Measurements from ENCODE around the gene KRT37. TPM values are rescaled to one million over a fixed set of nuclear protein-coding genes. Genes with fewer than 3 reads are reported as not detected.

The KRT37 gene
- total RNA-seq, 1 donor from 2014 or later: not detected

- H3K9me3 Mint-ChIP-seq (ENCODE audit: low read depth): peaks cover 11% of the 10 kb centered on the region
- H3K4me3 Mint-ChIP-seq (ENCODE audit: unreplicated experiment): no peak overlapping the region
- no peak for TF ChIP-seq CTCF (IDR thresholded peaks at IDR 0.05)
- peaks cover 10% of the 10 kb centered on the region for H3K27me3 Mint-ChIP-seq (ENCODE audit: low read depth)
- no peak for DNase-seq (ENCODE audit: low spot score)
- H3K27ac Mint-ChIP-seq (ENCODE audit: unreplicated experiment): no peak overlapping the region
- H3K4me1 Mint-ChIP-seq (ENCODE audit: low read depth): peaks cover 13% of the 10 kb centered on the region
- no peaks in the 10 kb centered on the region for H3K36me3 Mint-ChIP-seq (ENCODE audit: low read depth)
Observed at GRCh38 chr17:41464173-41464572, 39.8 kb upstream of the KRT37 start.

- H3K27ac Mint-ChIP-seq (ENCODE audit: unreplicated experiment): no peak overlapping the region
- no peak overlapping the region for H3K4me3 Mint-ChIP-seq (ENCODE audit: unreplicated experiment)
- H3K9me3 Mint-ChIP-seq (ENCODE audit: low read depth): peaks cover 11% of the 10 kb centered on the region
- H3K4me1 Mint-ChIP-seq (ENCODE audit: low read depth): peaks cover 13% of the 10 kb centered on the region
- H3K36me3 Mint-ChIP-seq (ENCODE audit: low read depth): no peaks in the 10 kb centered on the region
- TF ChIP-seq CTCF (IDR thresholded peaks at IDR 0.05): no peak
- peaks cover 10% of the 10 kb centered on the region for H3K27me3 Mint-ChIP-seq (ENCODE audit: low read depth)
- no peak for DNase-seq (ENCODE audit: low spot score)
Observed at GRCh38 chr17:41463746-41464145, 39.4 kb upstream of the KRT37 start.

GRCh38 chr17:41462705-41463104, 38.3 kb upstream of the KRT37 start:
- DNase-seq (ENCODE audit: low spot score): no peak
- no peak overlapping the region for H3K4me3 Mint-ChIP-seq (ENCODE audit: unreplicated experiment)
- peaks cover 2% of the 10 kb centered on the region for H3K9me3 Mint-ChIP-seq (ENCODE audit: low read depth)
- H3K36me3 Mint-ChIP-seq (ENCODE audit: low read depth): no peaks in the 10 kb centered on the region
- TF ChIP-seq CTCF (IDR thresholded peaks at IDR 0.05): no peak
- no peak overlapping the region for H3K27ac Mint-ChIP-seq (ENCODE audit: unreplicated experiment)
- H3K4me1 Mint-ChIP-seq (ENCODE audit: low read depth): peaks cover 12% of the 10 kb centered on the region
- H3K27me3 Mint-ChIP-seq (ENCODE audit: low read depth): peaks cover 17% of the 10 kb centered on the region

- no peak for DNase-seq (ENCODE audit: low spot score)
- Mint-ChIP-seq H3K27me3 (ENCODE audit: low read depth) (peaks cover 40% of the 10 kb centered on the region), H3K36me3 (ENCODE audit: low read depth) (no peaks in the 10 kb centered on the region), H3K27ac (ENCODE audit: unreplicated experiment) (no peak overlapping the region), H3K9me3 (ENCODE audit: low read depth) (no peaks in the 10 kb centered on the region), H3K4me1 (ENCODE audit: low read depth) (no peaks in the 10 kb centered on the region), H3K4me3 (ENCODE audit: unreplicated experiment) (no peak overlapping the region)
- no peak for TF ChIP-seq CTCF (IDR thresholded peaks at IDR 0.05)
Observed at GRCh38 chr17:41457676-41458075, 33.3 kb upstream of the KRT37 start.

GRCh38 chr17:41456204-41456603, 31.8 kb upstream of the KRT37 start:
- peak; percentile 40 for TF ChIP-seq CTCF (IDR thresholded peaks at IDR 0.05)
- H3K4me1 Mint-ChIP-seq (ENCODE audit: low read depth): peaks cover 1% of the 10 kb centered on the region
- no peak for DNase-seq (ENCODE audit: low spot score)
- H3K36me3 Mint-ChIP-seq (ENCODE audit: low read depth): peaks cover under 1% of the 10 kb centered on the region
- H3K27ac Mint-ChIP-seq (ENCODE audit: unreplicated experiment): no peak overlapping the region
- H3K4me3 Mint-ChIP-seq (ENCODE audit: unreplicated experiment): no peak overlapping the region
- peaks cover 11% of the 10 kb centered on the region for H3K9me3 Mint-ChIP-seq (ENCODE audit: low read depth)
- H3K27me3 Mint-ChIP-seq (ENCODE audit: low read depth): peaks cover 43% of the 10 kb centered on the region

All from chondrocyte (in vitro differentiated cells).